SK-N-SH treated with all-trans-retinoic acid at 6 μM for 48 hours (cell line): ENCODE data around the gene PPP1R1B.

Experiments
- ATAC-seq: fragments of 200-7000 bp; cut with Tn5 transposase; 3 replicates; pipeline ENCODE4 v1.9.1; 2020; ENCODE audit warnings: mild to moderate bottlenecking, moderate library complexity
- ARNTL ChIP-seq: fragments of 450-650 bp; formaldehyde crosslinking; IDR thresholded peaks from 2 replicates; pipeline ENCODE4 v1.5.0; 2020; ENCODE audit warnings: low read depth, mild to moderate bottlenecking, moderate library complexity, borderline replicate concordance
- BACH2 ChIP-seq: fragments of 250-450 bp; sonication (Bioruptor Pico); IDR thresholded peaks from 2 replicates; pipeline ENCODE4 v1.9.0; 2021; ENCODE audit warnings: mild to moderate bottlenecking, borderline replicate concordance
- CREB5 ChIP-seq: fragments of 250-450 bp; sonication (Bioruptor Pico); IDR thresholded peaks from 2 replicates; pipeline ENCODE4 v1.5.1; 2020; ENCODE audit warnings: low read depth, mild to moderate bottlenecking, moderate library complexity
- CSDC2 ChIP-seq: fragments of 250-450 bp; sonication (Bioruptor Pico); IDR thresholded peaks from 2 replicates; pipeline ENCODE4 v1.5.0; 2020; ENCODE audit warnings: mild to moderate bottlenecking, moderate library complexity
- CSRNP3 ChIP-seq: fragments of 250-450 bp; sonication (Bioruptor Pico); IDR thresholded peaks from 2 replicates; pipeline ENCODE4 v1.5.1; 2021; ENCODE audit warnings: mild to moderate bottlenecking, moderate library complexity
- ISL1 ChIP-seq: fragments of 250-450 bp; sonication (Bioruptor Pico); IDR thresholded peaks from 2 replicates; pipeline ENCODE4 v2.1.2; 2022; ENCODE audit warnings: mild to moderate bottlenecking, moderate library complexity
- OSR1 ChIP-seq: fragments of 250-450 bp; sonication (Bioruptor Pico); IDR thresholded peaks from 2 replicates; pipeline ENCODE4 v1.8.0; 2022; ENCODE audit warnings: moderate library complexity, mild to moderate bottlenecking, inconsistent platforms
- PATZ1 ChIP-seq: fragments of 250-450 bp; sonication (Bioruptor Pico); IDR thresholded peaks from 2 replicates; pipeline ENCODE4 v1.8.0; 2020; ENCODE audit warnings: mild to moderate bottlenecking, moderate library complexity, borderline replicate concordance
- PPARA ChIP-seq: fragments of 250-450 bp; sonication (Bioruptor Pico); IDR thresholded peaks from 2 replicates; pipeline ENCODE4 v1.5.0; 2020; ENCODE audit warnings: mild to moderate bottlenecking, borderline replicate concordance
- RARB ChIP-seq: fragments of 250-450 bp; sonication (Bioruptor Pico); IDR thresholded peaks from 2 replicates; pipeline ENCODE4 v1.8.0; 2021; ENCODE audit warnings: mild to moderate bottlenecking, moderate library complexity
- SNAI2 ChIP-seq: fragments of 250-450 bp; sonication (Bioruptor Pico); IDR thresholded peaks from 2 replicates; pipeline ENCODE4 v1.5.0; 2020; ENCODE audit warnings: mild to moderate bottlenecking, moderate library complexity
- TCF4 ChIP-seq: fragments of 250-450 bp; sonication (Bioruptor Pico); IDR thresholded peaks from 2 replicates; pipeline ENCODE4 v1.8.0; 2021; ENCODE audit warnings: mild to moderate bottlenecking, moderate library complexity, borderline replicate concordance
- TOX ChIP-seq: fragments of 250-450 bp; sonication (Bioruptor Pico); IDR thresholded peaks from 2 replicates; pipeline ENCODE4 v1.8.0; 2021; ENCODE audit warnings: mild to moderate bottlenecking, moderate library complexity, borderline replicate concordance
- ZC3H10 ChIP-seq: fragments of 250-450 bp; sonication (Bioruptor Pico); IDR thresholded peaks from 2 replicates; pipeline ENCODE4 v1.5.1; 2021; ENCODE audit warnings: mild to moderate bottlenecking, moderate library complexity
- ZFP3 ChIP-seq: fragments of 250-450 bp; sonication (Bioruptor Pico); IDR thresholded peaks from 2 replicates; pipeline ENCODE4 v1.5.0; 2020; ENCODE audit warnings: mild to moderate bottlenecking, moderate library complexity
- ZFP30 ChIP-seq: fragments of 450-650 bp; formaldehyde crosslinking; IDR thresholded peaks from 2 replicates; pipeline ENCODE4 v1.5.0; 2022; ENCODE audit warnings: mild to moderate bottlenecking, moderate library complexity
- ZNF565 ChIP-seq: fragments of 450-650 bp; formaldehyde crosslinking; conservative IDR thresholded peaks from 2 replicates; pipeline ENCODE4 v1.5.0; 2020; ENCODE audit warnings: low read depth, mild to moderate bottlenecking, moderate library complexity
- ZNF70 ChIP-seq: fragments of 450-650 bp; formaldehyde crosslinking; IDR thresholded peaks from 2 replicates; pipeline ENCODE4 v1.5.0; 2020; ENCODE audit warnings: mild to moderate bottlenecking, moderate library complexity
- ZNF8 ChIP-seq: fragments of 450-650 bp; formaldehyde crosslinking; IDR thresholded peaks from 2 replicates; pipeline ENCODE4 v1.5.0; 2020; ENCODE audit warnings: mild to moderate bottlenecking, moderate library complexity
- TF ChIP-seq, protein P1 (sequence below): fragments of 250-450 bp; sonication (Bioruptor Pico); IDR thresholded peaks from 2 replicates; pipeline ENCODE4 v1.5.0; 2020; ENCODE audit warnings: mild to moderate bottlenecking, moderate library complexity
- TF ChIP-seq, protein P2 (sequence below): fragments of 250-450 bp; sonication (Bioruptor Pico); IDR thresholded peaks from 2 replicates; pipeline ENCODE4 v1.8.0; 2021; ENCODE audit warnings: low read depth, mild to moderate bottlenecking, moderate library complexity, borderline replicate concordance

Gene PPP1R1B

DNA sequence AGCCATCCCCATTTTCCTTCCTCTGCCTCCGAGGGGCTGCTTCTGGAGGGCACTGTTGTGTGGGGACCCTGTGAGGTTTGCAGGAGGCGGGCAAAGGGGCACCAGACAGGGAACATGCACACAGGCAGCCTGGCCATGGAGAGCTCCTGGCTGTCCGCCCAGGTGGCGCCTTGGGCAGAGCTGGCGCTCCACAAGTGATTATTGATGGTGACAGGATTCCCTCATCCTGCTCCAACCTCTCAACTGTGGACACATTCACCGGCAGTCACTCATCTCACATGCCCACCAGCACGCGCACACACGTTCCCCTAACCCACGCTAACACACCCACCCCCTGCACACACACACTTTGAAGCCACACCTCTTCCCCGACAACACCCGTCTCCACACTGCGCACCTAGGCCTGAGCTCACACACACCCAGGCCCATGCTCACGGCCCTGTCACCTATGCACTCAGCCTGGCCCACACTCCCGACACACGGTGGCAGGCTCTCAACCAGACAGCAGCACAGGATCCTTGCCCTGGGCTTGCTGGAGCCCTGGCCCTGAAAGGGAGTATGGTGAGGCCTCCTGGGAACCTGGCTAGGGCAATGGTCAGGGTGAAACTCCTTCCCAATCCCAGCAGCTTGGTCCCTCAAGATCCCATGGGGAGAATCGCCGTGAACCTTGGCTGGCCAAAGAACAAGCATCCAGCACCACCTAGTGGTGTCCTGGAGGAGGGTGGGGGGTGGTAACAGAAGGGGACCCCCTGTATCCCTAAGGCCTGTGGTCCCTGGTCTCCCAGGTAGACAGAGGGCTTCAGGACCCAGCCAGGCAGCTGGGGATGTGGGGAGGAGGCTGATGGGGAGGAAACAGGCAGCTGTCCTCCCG is 45.1 kb downstream of the PPP1R1B start (continued):
- TF ChIP-seq CREB5 (CRISPR knock-in tag) (no peak), RARB (no peak), ZFP30 (CRISPR knock-in tag) (no peak), CSDC2 (CRISPR knock-in tag) (no peak), ZFP3 (CRISPR knock-in tag) (no peak), ZNF565 (CRISPR knock-in tag) (no peak)
- TF ChIP-seq, protein P1, sequence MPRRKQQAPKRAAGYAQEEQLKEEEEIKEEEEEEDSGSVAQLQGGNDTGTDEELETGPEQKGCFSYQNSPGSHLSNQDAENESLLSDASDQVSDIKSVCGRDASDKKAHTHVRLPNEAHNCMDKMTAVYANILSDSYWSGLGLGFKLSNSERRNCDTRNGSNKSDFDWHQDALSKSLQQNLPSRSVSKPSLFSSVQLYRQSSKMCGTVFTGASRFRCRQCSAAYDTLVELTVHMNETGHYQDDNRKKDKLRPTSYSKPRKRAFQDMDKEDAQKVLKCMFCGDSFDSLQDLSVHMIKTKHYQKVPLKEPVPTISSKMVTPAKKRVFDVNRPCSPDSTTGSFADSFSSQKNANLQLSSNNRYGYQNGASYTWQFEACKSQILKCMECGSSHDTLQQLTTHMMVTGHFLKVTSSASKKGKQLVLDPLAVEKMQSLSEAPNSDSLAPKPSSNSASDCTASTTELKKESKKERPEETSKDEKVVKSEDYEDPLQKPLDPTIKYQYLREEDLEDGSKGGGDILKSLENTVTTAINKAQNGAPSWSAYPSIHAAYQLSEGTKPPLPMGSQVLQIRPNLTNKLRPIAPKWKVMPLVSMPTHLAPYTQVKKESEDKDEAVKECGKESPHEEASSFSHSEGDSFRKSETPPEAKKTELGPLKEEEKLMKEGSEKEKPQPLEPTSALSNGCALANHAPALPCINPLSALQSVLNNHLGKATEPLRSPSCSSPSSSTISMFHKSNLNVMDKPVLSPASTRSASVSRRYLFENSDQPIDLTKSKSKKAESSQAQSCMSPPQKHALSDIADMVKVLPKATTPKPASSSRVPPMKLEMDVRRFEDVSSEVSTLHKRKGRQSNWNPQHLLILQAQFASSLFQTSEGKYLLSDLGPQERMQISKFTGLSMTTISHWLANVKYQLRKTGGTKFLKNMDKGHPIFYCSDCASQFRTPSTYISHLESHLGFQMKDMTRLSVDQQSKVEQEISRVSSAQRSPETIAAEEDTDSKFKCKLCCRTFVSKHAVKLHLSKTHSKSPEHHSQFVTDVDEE (CRISPR knock-in tag) = no peak

DNA sequence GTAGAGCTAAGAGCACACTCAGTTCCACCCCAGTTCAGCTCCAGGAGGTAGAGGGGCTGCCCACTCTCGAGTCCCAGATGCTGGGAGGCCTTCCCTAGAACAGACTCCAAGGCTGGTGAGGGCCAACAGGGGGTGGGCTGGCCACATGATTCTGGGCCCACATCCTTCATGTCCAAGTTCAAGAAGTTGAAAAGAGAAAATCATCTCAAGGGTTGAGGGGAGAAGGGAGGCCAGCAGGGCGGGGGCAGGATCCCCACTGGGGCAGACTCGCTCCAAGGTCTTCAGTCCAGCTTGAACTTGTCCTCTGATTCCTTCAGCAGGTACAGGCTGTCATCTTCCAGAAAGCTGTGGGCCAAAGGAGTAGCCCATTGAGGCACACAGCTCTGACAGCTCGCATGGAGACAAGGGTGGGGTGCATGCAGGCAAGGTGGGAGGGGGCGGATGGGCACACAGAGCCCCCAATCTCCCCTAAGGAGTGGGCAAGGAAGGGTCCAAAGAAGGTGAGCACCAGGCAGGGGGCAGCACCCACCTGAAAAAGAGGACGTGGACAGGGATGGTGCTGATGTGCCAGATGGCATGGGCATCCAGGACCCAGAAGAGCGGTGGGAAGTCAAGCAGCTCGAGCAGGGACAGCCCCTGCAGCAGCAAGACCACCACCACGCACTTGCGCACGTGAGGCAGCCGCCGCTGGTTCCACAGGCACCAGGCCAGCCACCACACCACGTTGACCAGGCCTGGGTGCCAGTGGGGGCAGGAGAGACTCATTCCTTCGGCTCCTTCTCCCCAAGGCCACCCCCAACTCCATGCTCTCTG is 46.0 kb downstream of the PPP1R1B start:
- TF ChIP-seq ZFP3 (CRISPR knock-in tag) = no peak
- no peak for ATAC-seq

- TF ChIP-seq BACH2 (no peak), PPARA (CRISPR knock-in tag) (no peak), PATZ1 (no peak), ARNTL (CRISPR knock-in tag) (no peak), OSR1 (CRISPR knock-in tag) (no peak), TOX (no peak), CREB5 (CRISPR knock-in tag) (no peak), ZNF565 (CRISPR knock-in tag) (no peak), ISL1 (CRISPR knock-in tag) (no peak), ZC3H10 (no peak), TCF4 (CRISPR knock-in tag) (no peak), ZFP30 (CRISPR knock-in tag) (no peak), CSDC2 (CRISPR knock-in tag) (no peak), ZNF8 (CRISPR knock-in tag) (no peak), CSRNP3 (CRISPR knock-in tag) (no peak), ZNF70 (CRISPR knock-in tag) (no peak), SNAI2 (CRISPR knock-in tag) (no peak)
- TF ChIP-seq, protein P1 (CRISPR knock-in tag) = no peak
- TF ChIP-seq, protein P2, sequence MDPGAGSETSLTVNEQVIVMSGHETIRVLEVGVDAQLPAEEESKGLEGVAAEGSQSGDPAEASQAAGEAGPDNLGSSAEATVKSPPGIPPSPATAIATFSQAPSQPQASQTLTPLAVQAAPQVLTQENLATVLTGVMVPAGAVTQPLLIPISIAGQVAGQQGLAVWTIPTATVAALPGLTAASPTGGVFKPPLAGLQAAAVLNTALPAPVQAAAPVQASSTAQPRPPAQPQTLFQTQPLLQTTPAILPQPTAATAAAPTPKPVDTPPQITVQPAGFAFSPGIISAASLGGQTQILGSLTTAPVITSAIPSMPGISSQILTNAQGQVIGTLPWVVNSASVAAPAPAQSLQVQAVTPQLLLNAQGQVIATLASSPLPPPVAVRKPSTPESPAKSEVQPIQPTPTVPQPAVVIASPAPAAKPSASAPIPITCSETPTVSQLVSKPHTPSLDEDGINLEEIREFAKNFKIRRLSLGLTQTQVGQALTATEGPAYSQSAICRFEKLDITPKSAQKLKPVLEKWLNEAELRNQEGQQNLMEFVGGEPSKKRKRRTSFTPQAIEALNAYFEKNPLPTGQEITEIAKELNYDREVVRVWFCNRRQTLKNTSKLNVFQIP (CRISPR knock-in tag) = no peak
- no peak for ATAC-seq
Measured at GRCh38 chr17:39673335-39674081, 46.8 kb downstream of the PPP1R1B start.
